ENCODE results near the gene ATMIN. TPM values are rescaled to one million over a fixed set of nuclear protein-coding genes. Genes with fewer than 3 reads are reported as not detected.

ATMIN gene
- 31.3 TPM for total RNA-seq
- 18.0 TPM for polyA plus RNA-seq (ENCODE audit: insufficient read depth, low read depth, low replicate concordance)
- long read RNA-seq, donor 1, full-length matches to known transcripts = 14 of 14 reads
- long read RNA-seq, donor 1, partial matches to known transcripts = 0 of 14 reads
- long read RNA-seq, donor 1, other reads (novel, unspliced or antisense) = 0 of 14 reads
- long read RNA-seq, donor 2, full-length matches to known transcripts = 18 of 18 reads
- long read RNA-seq, donor 2, partial matches to known transcripts = 0 of 18 reads
- long read RNA-seq, donor 2, other reads (novel, unspliced or antisense) = 0 of 18 reads
- long read RNA-seq, donor 3, full-length matches to known transcripts = 14 of 14 reads
- long read RNA-seq, donor 3, partial matches to known transcripts = 0 of 14 reads
- long read RNA-seq, donor 3, other reads (novel, unspliced or antisense) = 0 of 14 reads
- long read RNA-seq, donor 4, full-length matches to known transcripts = 18 of 18 reads
- long read RNA-seq, donor 4, partial matches to known transcripts = 0 of 18 reads
- long read RNA-seq, donor 4, other reads (novel, unspliced or antisense) = 0 of 18 reads
- long read RNA-seq, donor 5 = 0 reads
- long read RNA-seq, donor 6, full-length matches to known transcripts = 2 of 2 reads
- long read RNA-seq, donor 6, partial matches to known transcripts = 0 of 2 reads
- long read RNA-seq, donor 6, other reads (novel, unspliced or antisense) = 0 of 2 reads
- long read RNA-seq, donor 7, full-length matches to known transcripts = 50 of 58 reads
- long read RNA-seq, donor 7, partial matches to known transcripts = 0 of 58 reads
- long read RNA-seq, donor 7, other reads (novel, unspliced or antisense) = 8 of 58 reads
- long read RNA-seq, donor 8, full-length matches to known transcripts = 9 of 9 reads
- long read RNA-seq, donor 8, partial matches to known transcripts = 0 of 9 reads
- long read RNA-seq, donor 8, other reads (novel, unspliced or antisense) = 0 of 9 reads
- long read RNA-seq, donor 9, full-length matches to known transcripts = 7 of 7 reads
- long read RNA-seq, donor 9, partial matches to known transcripts = 0 of 7 reads
- long read RNA-seq, donor 9, other reads (novel, unspliced or antisense) = 0 of 7 reads
- long read RNA-seq, donor 10, full-length matches to known transcripts = 7 of 7 reads
- long read RNA-seq, donor 10, partial matches to known transcripts = 0 of 7 reads
- long read RNA-seq, donor 10, other reads (novel, unspliced or antisense) = 0 of 7 reads

- Histone ChIP-seq H3K9me3 (ENCODE audit: control insufficient read depth in 2 of 3, insufficient read depth in 1 of 3, low read length in 3 of 3) (no peaks in the 10 kb centered on the region), H3K9ac (ENCODE audit: low read length in 3 of 3) (peak within 1 kb of the TSS; percentile 8 to 69 (median 65)), H3K4me1 (ENCODE audit: control insufficient read depth in 2 of 3, insufficient read depth in 2 of 3, low read depth in 1 of 3, low read length in 3 of 3) (peaks cover 0 to 9% (median 5%) of the 10 kb centered on the region in 3 donors), H3K4me3 (ENCODE audit: low read length in 3 of 3) (peak within 1 kb of the TSS; percentile 68 to 87 (median 75)), H3K27ac (ENCODE audit: low read depth in 2 of 2, low read length in 2 of 2) (no peak within 1 kb of the TSS), H3K36me3 (ENCODE audit: control insufficient read depth in 2 of 3, insufficient read depth in 3 of 3, low read length in 3 of 3) (no peaks in the 10 kb centered on the region), H3K27me3 (ENCODE audit: control insufficient read depth, insufficient read depth, low read length) (no peaks in the 10 kb centered on the region)
- FAIRE-seq = no peak
- intact Hi-C loops (cut with DNase I) = loop anchor here (10.0 kb wide), 1 partner anchor 709 kb away; no protein-coding TSS in a partner anchor
- peak; percentile 88 to 97 (median 93) for DNase-seq
- TF ChIP-seq CTCF (IDR thresholded peaks at IDR 0.05; ENCODE audit: borderline replicate concordance, extremely low read depth, insufficient read depth) = peak; percentile 98
Observed at GRCh38 chr16:81035398-81035974, at the start of gene ATMIN. Gene ATMIN (plus strand): TSS chr16:81035842. CDS start chr16:81035871, 29 bp downstream.

GRCh38 chr16:80986557-80986956, 49.1 kb upstream of the ATMIN start:
- TF ChIP-seq CTCF (IDR thresholded peaks at IDR 0.05; ENCODE audit: borderline replicate concordance, extremely low read depth, insufficient read depth) = no peak
- Histone ChIP-seq H3K27ac (ENCODE audit: low read depth in 2 of 2, low read length in 2 of 2) (no peak overlapping the region), H3K36me3 (ENCODE audit: control insufficient read depth in 2 of 3, insufficient read depth in 3 of 3, low read length in 3 of 3) (peaks cover 0 to 2% (median 0%) of the 10 kb centered on the region in 3 donors), H3K4me1 (ENCODE audit: control insufficient read depth in 2 of 3, insufficient read depth in 2 of 3, low read depth in 1 of 3, low read length in 3 of 3) (peaks cover 0 to 5% (median 0%) of the 10 kb centered on the region in 3 donors), H3K4me3 (ENCODE audit: low read length in 3 of 3) (no peak overlapping the region), H3K9ac (ENCODE audit: low read length in 3 of 3) (no peak overlapping the region), H3K27me3 (ENCODE audit: control insufficient read depth, insufficient read depth, low read length) (no peaks in the 10 kb centered on the region), H3K9me3 (ENCODE audit: control insufficient read depth in 2 of 3, insufficient read depth in 1 of 3, low read length in 3 of 3) (no peaks in the 10 kb centered on the region)
- intact Hi-C loops (cut with DNase I) = no loop called here
- no peak for DNase-seq
- no peak for FAIRE-seq

- H3K27ac ChIP-seq (ENCODE audit: low read depth in 2 of 2, low read length in 2 of 2) = no peak overlapping the region
- H3K27me3 ChIP-seq (ENCODE audit: control insufficient read depth, insufficient read depth, low read length) = no peaks in the 10 kb centered on the region
- H3K4me1 ChIP-seq (ENCODE audit: control insufficient read depth in 2 of 3, insufficient read depth in 2 of 3, low read depth in 1 of 3, low read length in 3 of 3) = no peaks in the 10 kb centered on the region
- H3K4me3 ChIP-seq (ENCODE audit: low read length in 3 of 3) = no peak overlapping the region
- no peak for TF ChIP-seq CTCF (IDR thresholded peaks at IDR 0.05; ENCODE audit: borderline replicate concordance, extremely low read depth, insufficient read depth)
- DNase-seq (no peak), FAIRE-seq (no peak)
- H3K36me3 ChIP-seq (ENCODE audit: control insufficient read depth in 2 of 3, insufficient read depth in 3 of 3, low read length in 3 of 3) = peaks cover 0 to 2% (median 0%) of the 10 kb centered on the region in 3 donors
- intact Hi-C loops (cut with DNase I) = no loop called here
- no peaks in the 10 kb centered on the region for H3K9me3 ChIP-seq (ENCODE audit: control insufficient read depth in 2 of 3, insufficient read depth in 1 of 3, low read length in 3 of 3)
- no peak overlapping the region for H3K9ac ChIP-seq (ENCODE audit: low read length in 3 of 3)
Observed at GRCh38 chr16:80988756-80989155, 46.9 kb upstream of the ATMIN start.
